ENCODE data around the gene AGXT. TPM values are rescaled to one million over a fixed set of nuclear protein-coding genes. Genes with fewer than 3 reads are reported as not detected.

AGXT gene
- total and polyA plus RNA-seq, 9 donors: 0.13 to 0.30 (median 0.19) TPM; not detected in 6

GRCh38 chr2:240909216-240909974 lies 40.8 kb downstream of the AGXT start:
- Histone ChIP-seq H3K4me3 (ENCODE audit: low read length) (no peak overlapping the region), H3K4me1 (ENCODE audit: control insufficient read depth, insufficient read depth, low read length) (peaks cover 16% of the 10 kb centered on the region), H3K9me3 (replicated peaks; ENCODE audit: control insufficient read depth, low read depth, low read length) (no peaks in the 10 kb centered on the region), H3K27me3 (ENCODE audit: control insufficient read depth, insufficient read depth, low read length) (peaks cover 40% of the 10 kb centered on the region), H3K36me3 (ENCODE audit: control insufficient read depth, insufficient read depth, low read length) (no peaks in the 10 kb centered on the region), H3K27ac (ENCODE audit: low read length) (no peak overlapping the region)
- no peak for DNase-seq
- WGBS (ENCODE audit: insufficient coverage): 59% methylated on average over 3 of the region's 17 CpGs

- H3K4me1 ChIP-seq (ENCODE audit: control insufficient read depth, insufficient read depth, low read length): peaks cover 28% of the 10 kb centered on the region
- H3K36me3 ChIP-seq (ENCODE audit: control insufficient read depth, insufficient read depth, low read length): no peaks in the 10 kb centered on the region
- WGBS (ENCODE audit: insufficient coverage): 86% methylated on average over 17 of the region's 20 CpGs
- no peak overlapping the region for H3K27ac ChIP-seq (ENCODE audit: low read length)
- peaks cover 34% of the 10 kb centered on the region for H3K27me3 ChIP-seq (ENCODE audit: control insufficient read depth, insufficient read depth, low read length)
- H3K9me3 ChIP-seq (replicated peaks; ENCODE audit: control insufficient read depth, low read depth, low read length): no peaks in the 10 kb centered on the region
- no peak overlapping the region for H3K4me3 ChIP-seq (ENCODE audit: low read length)
- DNase-seq: no peak
Measured at GRCh38 chr2:240911641-240912265, 43.1 kb downstream of the AGXT start.

- H3K27me3 ChIP-seq (ENCODE audit: control insufficient read depth, insufficient read depth, low read length): peaks cover 32% of the 10 kb centered on the region
Measured at GRCh38 chr2:240912878-240913809, 44.5 kb downstream of the AGXT start.

GRCh38 chr2:240913810-240914644 lies 45.4 kb downstream of the AGXT start:
- DNase-seq: peak; percentile 76
- H3K9me3 ChIP-seq (replicated peaks; ENCODE audit: control insufficient read depth, low read depth, low read length): no peaks in the 10 kb centered on the region
- no peak overlapping the region for H3K27ac ChIP-seq (ENCODE audit: low read length)
- H3K27me3 ChIP-seq (ENCODE audit: control insufficient read depth, insufficient read depth, low read length): peaks cover 32% of the 10 kb centered on the region
- H3K36me3 ChIP-seq (ENCODE audit: control insufficient read depth, insufficient read depth, low read length): no peaks in the 10 kb centered on the region
- peaks cover 44% of the 10 kb centered on the region for H3K4me1 ChIP-seq (ENCODE audit: control insufficient read depth, insufficient read depth, low read length)
- H3K4me3 ChIP-seq (ENCODE audit: low read length): no peak overlapping the region
- 10% methylated on average over 24 of the region's 36 CpGs for WGBS (ENCODE audit: insufficient coverage)

More at GRCh38 chr2:240912878-240913809, 44.5 kb downstream of the AGXT start:
- 79% methylated on average over 13 of the region's 21 CpGs for WGBS (ENCODE audit: insufficient coverage)
- DNase-seq: no peak
- Histone ChIP-seq H3K4me1 (ENCODE audit: control insufficient read depth, insufficient read depth, low read length) (peaks cover 42% of the 10 kb centered on the region), H3K9me3 (replicated peaks; ENCODE audit: control insufficient read depth, low read depth, low read length) (no peaks in the 10 kb centered on the region), H3K36me3 (ENCODE audit: control insufficient read depth, insufficient read depth, low read length) (no peaks in the 10 kb centered on the region), H3K4me3 (ENCODE audit: low read length) (no peak overlapping the region), H3K27ac (ENCODE audit: low read length) (peak overlapping the region; percentile 7)

GRCh38 chr2:240914645-240915525 lies 46.3 kb downstream of the AGXT start:
- Histone ChIP-seq H3K4me1 (ENCODE audit: control insufficient read depth, insufficient read depth, low read length) (peaks cover 41% of the 10 kb centered on the region), H3K9me3 (replicated peaks; ENCODE audit: control insufficient read depth, low read depth, low read length) (no peaks in the 10 kb centered on the region), H3K27me3 (ENCODE audit: control insufficient read depth, insufficient read depth, low read length) (peaks cover 32% of the 10 kb centered on the region), H3K4me3 (ENCODE audit: low read length) (no peak overlapping the region), H3K36me3 (ENCODE audit: control insufficient read depth, insufficient read depth, low read length) (no peaks in the 10 kb centered on the region), H3K27ac (ENCODE audit: low read length) (no peak overlapping the region)
- DNase-seq: no peak
- 46% methylated on average over 15 of the region's 25 CpGs for WGBS (ENCODE audit: insufficient coverage)

GRCh38 chr2:240915526-240916341 lies 47.1 kb downstream of the AGXT start:
- Histone ChIP-seq H3K4me3 (ENCODE audit: low read length) (no peak overlapping the region), H3K9me3 (replicated peaks; ENCODE audit: control insufficient read depth, low read depth, low read length) (no peaks in the 10 kb centered on the region), H3K27ac (ENCODE audit: low read length) (no peak overlapping the region), H3K36me3 (ENCODE audit: control insufficient read depth, insufficient read depth, low read length) (no peaks in the 10 kb centered on the region), H3K4me1 (ENCODE audit: control insufficient read depth, insufficient read depth, low read length) (peaks cover 40% of the 10 kb centered on the region), H3K27me3 (ENCODE audit: control insufficient read depth, insufficient read depth, low read length) (peaks cover 32% of the 10 kb centered on the region)
- WGBS (ENCODE audit: insufficient coverage): 17% methylated on average over 27 of the region's 34 CpGs
- no peak for DNase-seq

GRCh38 chr2:240916571-240917008 lies 48.0 kb downstream of the AGXT start:
- Histone ChIP-seq H3K4me3 (ENCODE audit: low read length) (no peak overlapping the region), H3K36me3 (ENCODE audit: control insufficient read depth, insufficient read depth, low read length) (no peaks in the 10 kb centered on the region), H3K4me1 (ENCODE audit: control insufficient read depth, insufficient read depth, low read length) (peaks cover 47% of the 10 kb centered on the region), H3K9me3 (replicated peaks; ENCODE audit: control insufficient read depth, low read depth, low read length) (no peaks in the 10 kb centered on the region), H3K27ac (ENCODE audit: low read length) (no peak overlapping the region), H3K27me3 (ENCODE audit: control insufficient read depth, insufficient read depth, low read length) (peaks cover 28% of the 10 kb centered on the region)
- peak; percentile 77 for DNase-seq
- 3% methylated on average over 23 of the region's 24 CpGs for WGBS (ENCODE audit: insufficient coverage)

GRCh38 chr2:240917009-240917683 lies 48.5 kb downstream of the AGXT start:
- Histone ChIP-seq H3K9me3 (replicated peaks; ENCODE audit: control insufficient read depth, low read depth, low read length) (no peaks in the 10 kb centered on the region), H3K27ac (ENCODE audit: low read length) (no peak overlapping the region), H3K36me3 (ENCODE audit: control insufficient read depth, insufficient read depth, low read length) (no peaks in the 10 kb centered on the region), H3K4me3 (ENCODE audit: low read length) (no peak overlapping the region), H3K4me1 (ENCODE audit: control insufficient read depth, insufficient read depth, low read length) (peaks cover 53% of the 10 kb centered on the region), H3K27me3 (ENCODE audit: control insufficient read depth, insufficient read depth, low read length) (peaks cover 24% of the 10 kb centered on the region)
- 47% methylated on average over 16 of the region's 20 CpGs for WGBS (ENCODE audit: insufficient coverage)
- DNase-seq: no peak
